ENCODE data around the gene NUDT4.

NUDT4 gene

GRCh38 chr12:93339695-93340094 lies 38.0 kb upstream of the NUDT4 start:
- DNase-seq (ENCODE audit: low read depth, low spot score), result no peak
- TF ChIP-seq CTCF (IDR thresholded peaks at IDR 0.05; ENCODE audit: low read depth, low read length), result no peak
- in situ Hi-C loops (cut with HindIII; ENCODE audit: low sequenced_read_pairs), result no loop called here
- H3K4me3 ChIP-seq (ENCODE audit: low read depth, low read length), result no peak overlapping the region

GRCh38 chr12:93341409-93342049 lies 36.2 kb upstream of the NUDT4 start:
- no peak overlapping the region for H3K4me3 ChIP-seq (ENCODE audit: low read depth, low read length)
- in situ Hi-C loops (cut with HindIII; ENCODE audit: low sequenced_read_pairs), result no loop called here
- no peak for TF ChIP-seq CTCF (IDR thresholded peaks at IDR 0.05; ENCODE audit: low read depth, low read length)
- no peak for DNase-seq (ENCODE audit: low read depth, low spot score)

GRCh38 chr12:93347054-93347785 lies 30.5 kb upstream of the NUDT4 start:
- no peak overlapping the region for H3K4me3 ChIP-seq (ENCODE audit: low read depth, low read length)
- DNase-seq (ENCODE audit: low read depth, low spot score), result no peak
- no peak for TF ChIP-seq CTCF (IDR thresholded peaks at IDR 0.05; ENCODE audit: low read depth, low read length)
- in situ Hi-C loops (cut with HindIII; ENCODE audit: low sequenced_read_pairs), result no loop called here

- no peak for TF ChIP-seq CTCF (IDR thresholded peaks at IDR 0.05; ENCODE audit: low read depth, low read length)
- in situ Hi-C loops (cut with HindIII; ENCODE audit: low sequenced_read_pairs), result no loop called here
- H3K4me3 ChIP-seq (ENCODE audit: low read depth, low read length), result no peak overlapping the region
- DNase-seq (ENCODE audit: low read depth, low spot score), result no peak
These were observed 28.9 kb upstream of the NUDT4 start for GRCh38 chr12:93348575-93349435.

GRCh38 chr12:93351726-93352125 lies 26.0 kb upstream of the NUDT4 start:
- in situ Hi-C loops (cut with HindIII; ENCODE audit: low sequenced_read_pairs), result no loop called here
- DNase-seq (ENCODE audit: low read depth, low spot score), result no peak
- TF ChIP-seq CTCF (IDR thresholded peaks at IDR 0.05; ENCODE audit: low read depth, low read length), result no peak
- no peak overlapping the region for H3K4me3 ChIP-seq (ENCODE audit: low read depth, low read length)

- no peak for DNase-seq (ENCODE audit: low read depth, low spot score)
- no peak for TF ChIP-seq CTCF (IDR thresholded peaks at IDR 0.05; ENCODE audit: low read depth, low read length)
- no peak overlapping the region for H3K4me3 ChIP-seq (ENCODE audit: low read depth, low read length)
- in situ Hi-C loops (cut with HindIII; ENCODE audit: low sequenced_read_pairs), result no loop called here
These were observed 25.4 kb upstream of the NUDT4 start for GRCh38 chr12:93352321-93352720.

All from astrocyte of the spinal cord (primary cell).